Activated naive CD8-positive, alpha-beta T cell treated with anti-CD3 and anti-CD28 coated beads for 36 hours (primary cell): ENCODE measurements around the gene NRXN3. TPM values are rescaled to one million over a fixed set of nuclear protein-coding genes. Genes with fewer than 3 reads are reported as not detected.

Experiments
- DNase-seq: peaks from one replicate; pipeline ENCODE4 v3.0.0; 2021
- H3K27ac Mint-ChIP-seq: one replicate; pipeline ENCODE4 v1.8.0; 2022; ENCODE audit warnings: mild to moderate bottlenecking, moderate library complexity, mixed read lengths
- H3K27me3 Mint-ChIP-seq: one replicate; pipeline ENCODE4 v1.8.0; 2022; ENCODE audit warnings: mild to moderate bottlenecking, mixed read lengths
- H3K36me3 Mint-ChIP-seq: one replicate; pipeline ENCODE4 v1.8.0; 2021; ENCODE audit warnings: mild to moderate bottlenecking, mixed read lengths
- H3K4me1 Mint-ChIP-seq: one replicate; pipeline ENCODE4 v1.8.0; 2021; ENCODE audit warnings: mixed read lengths
- H3K4me3 Mint-ChIP-seq: one replicate; pipeline ENCODE4 v1.8.0; 2022; ENCODE audit warnings: mild to moderate bottlenecking, moderate library complexity, mixed read lengths
- H3K9me3 Mint-ChIP-seq: one replicate; pipeline ENCODE4 v1.8.0; 2022; ENCODE audit warnings: mixed read lengths
- total RNA-seq, 2 experiments: library from RNA; stranded (reverse); gene quantifications; one replicate each; pipeline ENCODE4 v1.2.3, GENCODE V29; 2021

The NRXN3 gene
- total RNA-seq, 2 experiments from 2014 or later = not detected

DNA sequence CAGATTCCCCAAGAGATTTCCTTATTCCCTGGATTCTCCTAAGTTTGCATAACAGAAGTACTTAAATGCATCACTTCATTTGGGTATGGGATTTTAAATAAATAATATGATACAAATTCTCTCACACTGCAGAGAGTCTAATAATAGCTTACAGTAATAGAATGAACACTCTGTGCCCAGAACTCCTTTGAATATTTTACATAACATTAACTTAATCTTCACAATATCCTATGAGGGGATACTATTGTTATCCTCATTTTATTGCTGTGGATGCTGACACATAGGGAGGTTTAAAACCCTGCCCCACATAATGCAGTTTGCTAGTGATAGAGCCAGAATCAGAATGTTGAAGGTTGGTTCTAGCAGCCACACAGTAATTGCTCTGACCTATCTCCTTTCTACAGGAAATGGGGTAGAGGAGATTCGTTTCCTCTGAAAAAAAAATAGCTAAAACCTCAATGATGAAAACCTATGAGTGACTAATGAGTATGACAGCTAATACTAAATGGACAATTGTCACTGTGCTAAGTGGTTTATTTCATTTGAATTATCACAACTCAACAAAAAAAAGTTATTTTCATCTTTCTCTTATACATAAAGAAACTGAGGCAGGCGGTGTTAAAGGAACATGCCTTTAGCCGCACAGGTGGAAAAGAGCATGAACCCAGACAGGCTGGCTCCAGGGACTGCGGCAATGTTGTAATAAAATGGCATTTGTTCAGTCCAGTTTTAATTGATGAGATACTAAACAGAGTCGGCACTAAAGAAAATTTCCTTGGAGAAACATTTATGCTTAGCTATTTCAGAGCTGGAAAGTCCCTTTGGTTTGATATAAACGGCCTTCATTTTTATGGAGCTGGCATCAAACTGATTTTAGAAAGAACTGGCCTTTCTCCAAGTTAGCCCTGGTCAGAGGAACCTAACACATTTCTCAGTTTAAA, 880.9 kb downstream of the NRXN3 start:
- H3K9me3 Mint-ChIP-seq = peaks cover 1% of the 10 kb centered on the region
- DNase-seq = no peak
- peaks cover 2% of the 10 kb centered on the region for H3K27me3 Mint-ChIP-seq
- H3K27ac Mint-ChIP-seq = no peak overlapping the region
- H3K36me3 Mint-ChIP-seq = no peaks in the 10 kb centered on the region
- H3K4me1 Mint-ChIP-seq = no peaks in the 10 kb centered on the region
- no peak overlapping the region for H3K4me3 Mint-ChIP-seq

DNA sequence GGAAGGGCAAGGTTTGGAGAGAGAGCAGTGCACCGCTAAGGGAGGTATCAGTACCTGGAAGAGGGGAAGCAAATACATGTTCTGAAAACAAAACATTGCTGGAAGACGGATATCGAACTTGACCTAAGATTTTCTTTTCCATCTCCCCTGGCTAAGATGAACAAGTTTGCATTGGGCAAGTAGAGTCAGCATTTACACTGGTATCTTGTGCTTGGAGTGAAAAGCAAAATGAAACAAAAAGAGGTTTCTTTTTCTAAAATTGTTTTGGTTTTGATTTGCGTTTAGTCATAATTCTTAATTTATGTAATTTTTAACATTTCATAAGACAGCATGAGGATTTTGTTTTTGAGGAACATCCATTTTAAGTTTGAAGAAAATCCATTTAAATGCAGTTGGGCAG, 881.6 kb downstream of the NRXN3 start:
- Mint-ChIP-seq H3K4me1 (no peaks in the 10 kb centered on the region), H3K27me3 (peaks cover 2% of the 10 kb centered on the region), H3K9me3 (peaks cover 1% of the 10 kb centered on the region), H3K4me3 (no peak overlapping the region), H3K27ac (no peak overlapping the region), H3K36me3 (no peaks in the 10 kb centered on the region)
- DNase-seq = no peak

DNA sequence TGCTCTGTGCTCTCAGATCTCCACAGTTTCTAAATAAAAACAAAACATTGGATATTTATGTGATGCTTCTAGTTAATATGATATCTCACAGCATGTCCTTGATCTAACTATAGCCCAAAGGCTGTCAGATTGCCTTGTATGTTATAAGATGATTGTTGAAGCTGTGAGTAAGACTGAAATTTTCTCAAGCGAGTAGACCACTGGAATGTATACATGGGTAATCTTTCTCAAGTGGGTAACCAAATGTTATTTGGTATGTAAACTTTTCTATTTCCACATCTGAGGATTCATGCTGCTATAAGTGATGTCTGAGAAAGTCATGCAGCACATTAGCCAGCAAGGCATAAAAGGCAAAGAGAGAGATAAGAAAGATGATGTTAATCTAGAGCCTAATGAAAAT, 886.7 kb downstream of the NRXN3 start:
- Mint-ChIP-seq H3K4me1 (no peaks in the 10 kb centered on the region), H3K27me3 (peaks cover 2% of the 10 kb centered on the region), H3K4me3 (no peak overlapping the region), H3K9me3 (no peaks in the 10 kb centered on the region), H3K36me3 (no peaks in the 10 kb centered on the region), H3K27ac (no peak overlapping the region)
- no peak for DNase-seq

DNA sequence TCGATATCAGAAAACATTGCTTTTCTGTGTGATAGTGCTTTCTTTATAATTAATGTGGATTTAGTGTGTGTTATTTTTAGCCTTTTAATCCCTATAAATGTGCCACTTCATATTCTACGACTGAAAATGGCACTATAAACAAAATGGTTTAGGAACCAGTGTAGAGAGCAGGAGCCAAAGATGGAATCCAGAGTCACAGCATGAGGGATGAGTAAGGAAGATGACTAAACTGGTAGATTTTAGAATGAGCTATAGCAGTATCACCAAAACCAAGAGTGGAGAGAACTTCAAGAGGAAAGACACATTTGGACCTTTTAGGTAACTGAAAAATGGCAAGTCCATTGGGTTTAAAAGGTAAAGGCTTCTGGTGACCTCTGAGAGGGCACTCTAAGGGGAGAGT, 887.2 kb downstream of the NRXN3 start:
- H3K4me3 Mint-ChIP-seq = no peak overlapping the region
- H3K4me1 Mint-ChIP-seq = no peaks in the 10 kb centered on the region
- no peak for DNase-seq
- no peaks in the 10 kb centered on the region for H3K9me3 Mint-ChIP-seq
- H3K36me3 Mint-ChIP-seq = no peaks in the 10 kb centered on the region
- peaks cover 2% of the 10 kb centered on the region for H3K27me3 Mint-ChIP-seq
- no peak overlapping the region for H3K27ac Mint-ChIP-seq

DNA sequence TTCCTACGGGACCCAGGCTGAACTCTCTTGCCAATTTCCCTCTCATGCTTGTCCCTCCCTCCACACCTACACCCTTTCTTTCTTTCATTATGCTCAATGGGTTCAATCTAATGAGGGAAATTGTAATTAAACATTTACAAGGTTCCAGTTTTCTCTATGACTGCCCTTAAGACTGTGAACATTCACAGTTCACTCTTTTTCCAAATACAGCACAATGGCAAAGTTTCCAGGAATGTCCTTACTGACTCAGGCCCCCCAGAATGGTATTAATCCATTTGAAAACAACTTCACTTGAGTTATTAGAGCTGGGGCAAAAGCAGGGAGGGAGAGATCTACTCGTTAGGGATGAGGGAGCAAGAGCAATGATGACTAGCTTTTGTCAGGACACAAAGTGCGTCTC, 892.1 kb downstream of the NRXN3 start:
- Mint-ChIP-seq H3K27me3 (no peaks in the 10 kb centered on the region), H3K36me3 (no peaks in the 10 kb centered on the region), H3K4me3 (no peak overlapping the region), H3K9me3 (no peaks in the 10 kb centered on the region), H3K27ac (no peak overlapping the region), H3K4me1 (no peaks in the 10 kb centered on the region)
- DNase-seq = no peak

DNA sequence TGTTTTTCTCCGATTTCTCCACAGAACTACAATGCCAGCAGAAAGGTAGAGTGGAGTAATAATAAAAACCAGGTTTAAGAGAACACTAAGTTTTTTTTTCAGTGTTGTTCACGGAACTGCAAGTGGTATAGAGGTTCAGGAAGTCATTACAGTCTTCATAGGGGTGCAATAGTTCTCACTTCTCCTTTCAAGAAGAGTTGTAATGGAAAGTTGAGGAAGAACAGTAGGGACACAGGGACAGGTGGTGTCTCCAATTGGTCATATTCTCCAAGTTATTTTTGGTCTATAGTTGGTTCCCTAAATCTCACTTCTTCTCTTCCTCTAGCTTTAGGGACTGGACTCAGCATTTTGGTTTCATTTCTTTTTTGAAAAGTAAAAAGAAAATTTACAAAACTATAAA, 894.0 kb downstream of the NRXN3 start:
- Mint-ChIP-seq H3K27ac (no peak overlapping the region), H3K27me3 (no peaks in the 10 kb centered on the region), H3K4me3 (no peak overlapping the region), H3K9me3 (peaks cover 2% of the 10 kb centered on the region), H3K4me1 (no peaks in the 10 kb centered on the region), H3K36me3 (no peaks in the 10 kb centered on the region)
- DNase-seq = no peak

DNA sequence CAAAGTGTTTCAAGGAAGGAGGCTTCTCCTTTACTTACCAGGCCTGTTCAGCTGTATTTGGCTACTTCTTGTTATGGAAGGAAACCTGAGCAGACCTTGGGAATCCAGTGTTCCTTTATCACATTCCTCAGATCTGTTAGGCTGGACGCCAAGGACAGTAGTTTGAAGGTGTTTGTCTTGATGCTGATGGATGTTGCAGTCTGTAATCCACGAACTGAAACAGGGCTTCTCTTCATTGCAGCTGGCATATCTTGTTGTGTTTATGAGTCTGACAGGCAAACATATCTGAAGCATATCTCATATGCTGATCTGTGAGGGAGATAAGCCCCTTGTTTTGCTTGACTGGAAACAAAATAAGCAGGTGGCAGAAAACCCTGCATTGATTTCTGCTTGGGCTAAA, 904.3 kb downstream of the NRXN3 start:
- no peaks in the 10 kb centered on the region for H3K36me3 Mint-ChIP-seq
- no peaks in the 10 kb centered on the region for H3K9me3 Mint-ChIP-seq
- H3K27ac Mint-ChIP-seq = no peak overlapping the region
- H3K4me1 Mint-ChIP-seq = no peaks in the 10 kb centered on the region
- DNase-seq = no peak
- H3K27me3 Mint-ChIP-seq = peaks cover 4% of the 10 kb centered on the region
- no peak overlapping the region for H3K4me3 Mint-ChIP-seq

DNA sequence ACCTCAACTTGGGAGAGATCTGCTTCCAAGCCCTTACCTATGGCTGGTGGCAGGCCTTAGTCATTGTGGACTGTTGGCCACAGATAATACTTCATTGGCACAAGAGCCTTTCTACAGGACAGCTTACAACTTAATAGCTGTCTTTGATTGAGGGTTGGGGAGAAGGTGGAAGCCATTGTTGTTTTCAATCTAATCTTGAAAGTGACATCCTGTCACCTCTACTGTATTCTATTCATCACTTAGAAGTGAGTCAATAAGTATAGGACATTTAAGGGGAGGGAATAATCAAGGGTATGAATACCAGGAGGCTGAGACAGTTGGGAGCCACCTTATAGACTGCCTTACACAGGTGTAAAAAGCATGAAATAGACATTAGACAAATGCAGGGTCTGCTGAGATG, 906.3 kb downstream of the NRXN3 start:
- Mint-ChIP-seq H3K4me3 (no peak overlapping the region), H3K27ac (no peak overlapping the region), H3K27me3 (peaks cover 4% of the 10 kb centered on the region), H3K36me3 (no peaks in the 10 kb centered on the region), H3K9me3 (no peaks in the 10 kb centered on the region), H3K4me1 (no peaks in the 10 kb centered on the region)
- no peak for DNase-seq

DNA sequence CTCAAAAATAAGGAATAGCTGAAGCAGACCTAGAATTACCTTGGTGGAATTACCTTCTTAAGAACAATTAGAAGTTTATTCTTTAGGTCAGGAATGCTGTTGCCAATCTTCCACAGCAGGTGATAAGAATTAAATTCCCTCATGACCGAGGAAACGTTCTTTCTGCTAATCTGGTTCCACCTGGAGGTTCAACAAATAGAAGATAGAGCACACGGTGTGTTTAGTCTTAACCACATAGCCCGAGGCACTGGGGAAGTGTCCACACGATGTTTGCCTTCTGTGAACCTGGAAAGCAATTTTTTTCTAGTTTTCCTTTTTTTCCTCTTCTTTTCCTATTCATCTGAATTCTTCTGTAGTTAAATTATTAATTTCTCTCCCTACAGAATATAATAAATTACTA, 906.9 kb downstream of the NRXN3 start:
- H3K9me3 Mint-ChIP-seq = no peaks in the 10 kb centered on the region
- H3K36me3 Mint-ChIP-seq = no peaks in the 10 kb centered on the region
- no peak overlapping the region for H3K4me3 Mint-ChIP-seq
- no peak overlapping the region for H3K27ac Mint-ChIP-seq
- no peak for DNase-seq
- no peaks in the 10 kb centered on the region for H3K4me1 Mint-ChIP-seq
- H3K27me3 Mint-ChIP-seq = peaks cover 4% of the 10 kb centered on the region

DNA sequence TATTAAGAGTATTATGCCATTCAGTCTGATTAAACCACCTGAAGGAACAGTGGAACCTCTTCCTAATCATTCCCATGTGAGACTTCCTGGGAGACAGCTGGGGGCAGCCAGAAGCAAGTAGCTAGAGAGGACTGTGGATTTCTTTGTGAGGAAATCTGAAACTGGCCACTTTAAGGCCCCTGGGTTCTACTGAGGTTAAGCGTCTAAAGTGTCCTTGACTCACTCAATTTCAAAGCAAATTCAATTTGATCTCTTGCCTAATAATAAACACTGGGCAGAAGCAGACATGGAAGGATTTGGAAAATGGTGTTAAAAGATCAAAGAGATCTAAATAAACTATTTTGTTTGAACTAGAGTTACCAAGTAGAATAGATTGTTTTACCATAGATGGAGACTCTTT, 909.9 kb downstream of the NRXN3 start:
- Mint-ChIP-seq H3K9me3 (no peaks in the 10 kb centered on the region), H3K27ac (no peak overlapping the region), H3K4me1 (no peaks in the 10 kb centered on the region), H3K4me3 (no peak overlapping the region), H3K27me3 (no peaks in the 10 kb centered on the region), H3K36me3 (no peaks in the 10 kb centered on the region)
- DNase-seq = no peak

DNA sequence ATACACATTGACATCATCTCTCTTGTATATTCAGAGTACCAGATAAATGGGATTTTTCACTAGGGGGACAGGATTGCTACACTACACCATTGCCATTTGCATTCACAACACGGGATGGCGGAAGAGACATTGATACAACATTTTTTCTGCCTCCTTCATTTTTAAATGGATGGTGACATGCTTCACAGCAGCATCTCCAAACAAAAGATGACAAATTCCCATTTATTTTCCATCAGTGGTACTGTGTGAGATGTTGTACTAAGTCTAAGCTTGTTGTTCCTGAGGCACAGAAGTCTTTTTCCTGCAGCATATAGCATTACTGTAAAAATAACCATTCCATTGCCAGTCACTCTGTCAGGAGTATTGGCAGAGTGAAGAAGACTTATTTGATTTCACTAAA, 912.7 kb downstream of the NRXN3 start:
- Mint-ChIP-seq H3K36me3 (no peaks in the 10 kb centered on the region), H3K27me3 (no peaks in the 10 kb centered on the region), H3K4me1 (no peaks in the 10 kb centered on the region), H3K27ac (no peak overlapping the region), H3K4me3 (no peak overlapping the region), H3K9me3 (no peaks in the 10 kb centered on the region)
- no peak for DNase-seq

DNA sequence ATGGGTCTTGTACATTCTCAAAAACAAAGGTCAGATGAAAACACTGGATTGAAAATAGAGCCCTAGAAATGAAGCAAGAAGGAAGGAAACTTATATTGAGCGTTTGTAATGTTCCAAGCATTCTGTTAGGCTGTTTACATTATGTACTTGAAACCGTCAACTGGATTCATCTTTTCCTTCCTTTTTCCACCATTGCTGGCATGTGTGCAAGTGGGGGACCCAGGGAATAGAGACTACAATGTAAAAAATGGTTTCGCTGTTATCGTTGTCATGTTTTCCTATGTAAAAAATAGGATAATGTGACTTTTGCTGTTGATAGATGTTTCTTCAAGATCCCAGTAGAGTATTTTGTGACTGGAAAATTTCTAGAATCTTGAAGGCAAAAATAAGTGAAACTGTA, 913.2 kb downstream of the NRXN3 start:
- Mint-ChIP-seq H3K4me1 (no peaks in the 10 kb centered on the region), H3K27me3 (no peaks in the 10 kb centered on the region), H3K4me3 (no peak overlapping the region), H3K36me3 (no peaks in the 10 kb centered on the region), H3K27ac (no peak overlapping the region), H3K9me3 (no peaks in the 10 kb centered on the region)
- no peak for DNase-seq

DNA sequence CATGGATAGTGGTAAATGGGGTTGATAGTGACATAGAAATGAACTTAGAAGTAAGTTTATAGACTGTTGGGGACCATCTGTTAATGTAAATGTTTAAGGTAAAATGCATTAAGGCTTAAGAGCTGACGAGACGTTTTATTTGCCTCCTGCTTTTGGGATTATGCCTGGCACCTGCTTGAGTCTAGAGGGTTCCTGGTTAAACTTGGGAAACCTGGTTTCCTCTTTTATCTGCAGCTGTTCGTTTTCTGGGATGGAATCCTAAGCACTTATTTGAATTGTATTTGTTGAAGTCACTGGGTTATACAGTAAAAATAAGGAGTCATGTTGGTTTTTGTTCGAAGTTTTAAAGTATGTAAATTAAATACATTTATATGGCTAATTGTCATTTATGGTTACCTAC, 914.7 kb downstream of the NRXN3 start:
- DNase-seq = no peak
- H3K4me3 Mint-ChIP-seq = no peak overlapping the region
- no peaks in the 10 kb centered on the region for H3K27me3 Mint-ChIP-seq
- no peaks in the 10 kb centered on the region for H3K9me3 Mint-ChIP-seq
- H3K4me1 Mint-ChIP-seq = no peaks in the 10 kb centered on the region
- H3K27ac Mint-ChIP-seq = no peak overlapping the region
- H3K36me3 Mint-ChIP-seq = no peaks in the 10 kb centered on the region

DNA sequence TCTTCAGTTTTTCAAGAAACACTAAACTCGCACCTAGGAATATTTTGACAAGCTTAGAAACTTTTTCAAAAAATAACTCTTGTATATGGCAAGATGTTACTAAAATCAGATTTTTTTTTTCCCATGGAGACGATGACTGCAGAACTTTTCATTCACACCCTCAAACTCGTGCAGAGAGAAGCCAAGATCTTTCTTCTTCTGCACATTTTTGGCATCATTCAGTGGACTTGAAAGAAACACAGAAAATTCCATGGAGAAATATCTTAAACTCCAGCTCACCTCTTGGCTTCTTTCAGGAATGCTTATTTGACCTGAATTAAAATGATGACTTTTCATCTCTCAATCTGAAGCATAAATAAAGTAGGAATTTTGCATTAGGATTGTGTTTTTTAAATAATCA, 919.4 kb downstream of the NRXN3 start:
- Mint-ChIP-seq H3K27me3 (no peaks in the 10 kb centered on the region), H3K27ac (no peak overlapping the region), H3K4me1 (no peaks in the 10 kb centered on the region), H3K9me3 (no peaks in the 10 kb centered on the region), H3K4me3 (no peak overlapping the region), H3K36me3 (no peaks in the 10 kb centered on the region)
- DNase-seq = no peak

DNA sequence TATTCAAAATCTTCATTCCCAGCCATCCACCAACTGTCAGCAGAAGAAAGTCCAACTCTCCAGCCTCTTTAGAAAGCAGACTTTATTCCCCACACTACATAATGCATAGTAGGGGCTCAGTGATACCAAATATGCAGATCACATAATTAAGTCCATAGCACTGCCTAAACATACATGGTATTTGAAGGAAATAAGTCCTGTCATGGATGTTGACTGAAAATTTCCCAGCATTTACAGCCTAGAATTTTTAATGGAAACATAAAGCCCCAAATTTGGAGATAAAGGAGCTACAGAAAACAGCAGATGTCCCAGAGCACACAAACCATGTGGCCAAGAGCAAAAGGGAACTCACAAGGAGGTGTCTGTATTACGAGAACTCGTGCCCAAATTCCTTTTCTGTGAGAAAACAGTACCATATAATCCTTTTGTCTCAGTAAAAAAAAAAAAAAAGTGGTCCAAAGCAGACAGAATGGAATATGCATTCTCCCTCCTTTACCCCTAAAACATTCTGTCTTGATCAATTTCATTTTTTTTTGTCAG, 920.5 kb downstream of the NRXN3 start:
- no peak for DNase-seq
- no peak overlapping the region for H3K27ac Mint-ChIP-seq
- H3K4me1 Mint-ChIP-seq = no peaks in the 10 kb centered on the region
- H3K9me3 Mint-ChIP-seq = no peaks in the 10 kb centered on the region
- no peak overlapping the region for H3K4me3 Mint-ChIP-seq
- no peaks in the 10 kb centered on the region for H3K27me3 Mint-ChIP-seq
- H3K36me3 Mint-ChIP-seq = no peaks in the 10 kb centered on the region

DNA sequence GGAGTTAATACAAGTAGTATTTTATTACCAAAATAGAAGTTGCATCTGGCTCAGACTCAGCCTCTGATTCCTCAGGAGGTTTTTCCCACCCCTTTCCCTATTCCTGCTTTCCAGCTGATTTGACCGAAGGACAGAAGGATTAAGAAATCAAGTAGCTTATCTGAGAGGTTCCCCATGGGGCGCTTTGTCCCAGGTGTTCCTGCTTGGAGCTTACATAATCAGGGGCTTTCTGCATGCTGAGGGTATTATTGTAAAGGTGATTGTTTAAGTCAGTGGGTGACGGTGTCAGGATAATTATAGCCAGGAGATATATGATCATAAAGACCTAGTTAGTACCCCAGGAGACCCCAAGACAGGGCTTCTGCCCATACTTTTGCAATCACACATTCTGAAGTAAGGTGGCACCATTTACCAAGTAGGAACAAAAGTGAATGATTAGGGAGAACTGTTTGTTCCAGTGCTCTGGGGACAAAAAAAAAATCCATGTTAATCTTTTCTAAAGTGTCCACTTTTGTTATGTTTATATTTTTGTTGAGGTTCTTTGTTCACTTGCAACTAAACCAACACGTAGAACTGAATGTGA, 921.3 kb downstream of the NRXN3 start:
- H3K9me3 Mint-ChIP-seq = no peaks in the 10 kb centered on the region
- no peaks in the 10 kb centered on the region for H3K4me1 Mint-ChIP-seq
- H3K36me3 Mint-ChIP-seq = no peaks in the 10 kb centered on the region
- H3K4me3 Mint-ChIP-seq = no peak overlapping the region
- DNase-seq = no peak
- H3K27me3 Mint-ChIP-seq = no peaks in the 10 kb centered on the region
- H3K27ac Mint-ChIP-seq = no peak overlapping the region
